ENCODE measurements around the gene RFC1. TPM values are rescaled to one million over a fixed set of nuclear protein-coding genes. Genes with fewer than 3 reads are reported as not detected.
"Not testable (repeated sequence)": the region's sequence is repeated elsewhere in the genome, so short reads cannot be mapped to it uniquely, and the experiment has no call there.

Gene RFC1
- total and polyA plus RNA-seq, 2 of the 4 experiments (the other 2 are of a cell fraction): 18.4 to 49.3 TPM

- H3K9me3 ChIP-seq (ENCODE audit: control insufficient read depth, insufficient read depth, low read length); H3K27ac ChIP-seq (ENCODE audit: insufficient read depth, low read length); intact Hi-C loops (cut with micrococcal nuclease); dilution Hi-C loops (cut with HindIII; ENCODE audit: low sequenced_read_pairs, unreplicated experiment); ATAC-seq (ENCODE audit: low read depth); H4K5ac ChIP-seq (ENCODE audit: low read depth, low read length); BruUV-seq (replicated peaks); H4K91ac ChIP-seq (ENCODE audit: insufficient read depth, low read depth, low read length); H2BK15ac ChIP-seq (ENCODE audit: low read depth, low read length); POLR2A ChIA-PET (ENCODE audit: unreplicated experiment); H3K14ac ChIP-seq (replicated peaks; ENCODE audit: low read depth, low read length); H2BK20ac ChIP-seq (ENCODE audit: low read depth, low read length); H3K4ac ChIP-seq (ENCODE audit: low read depth, low read length); DNase-seq; H3K18ac ChIP-seq (ENCODE audit: low read depth, low read length); CTCF ChIA-PET; H3K4me2 ChIP-seq (ENCODE audit: low read depth, low read length); H3K23ac ChIP-seq (ENCODE audit: low read depth, low read length); H2AFZ ChIP-seq (replicated peaks; ENCODE audit: low read length, poor library complexity); H3K4me3 ChIP-seq (ENCODE audit: insufficient read depth, low read depth, low read length); H2BK120ac ChIP-seq (ENCODE audit: low read depth, low read length); H3K9me1 ChIP-seq (ENCODE audit: insufficient read depth, low read length); H3K36me3 ChIP-seq (ENCODE audit: control insufficient read depth, insufficient read depth, low read length); H3K56ac ChIP-seq (ENCODE audit: extremely low read depth, insufficient read depth, low read length); in situ Hi-C loops (cut with MboI; ENCODE audit: low sequenced_read_pairs); H3K9ac ChIP-seq (ENCODE audit: low read depth, low read length); H3K27me3 ChIP-seq (ENCODE audit: control insufficient read depth, insufficient read depth, low read length); H2AK9ac ChIP-seq (replicated peaks; ENCODE audit: low read depth, low read length, poor library complexity); H3K4me1 ChIP-seq (ENCODE audit: control insufficient read depth, insufficient read depth, low read length); H4K8ac ChIP-seq (ENCODE audit: low read depth in 2 of 2, low read length in 2 of 2); H2AK5ac ChIP-seq (ENCODE audit: low read depth, low read length); H2BK5ac ChIP-seq (ENCODE audit: low read depth, low read length, poor library complexity, severe bottlenecking): not testable (repeated sequence)
- Histone ChIP-seq H3K79me1 (ENCODE audit: low read depth in 1 of 2, low read length in 2 of 2) (peaks cover 25 to 50% of the 10 kb centered on the region in 2 experiments), H4K20me1 (ENCODE audit: insufficient read depth, low read length) (peaks cover 41% of the 10 kb centered on the region)
- no CpG with 5 or more reads among the region's 4 CpGs for WGBS, 2 experiments (ENCODE audit: extremely low coverage in 2 of 2, insufficient read length in 1 of 2)
Measured at GRCh38 chr4:39360611-39361010, 5.6 kb downstream of the RFC1 start.

All from IMR-90 (cell line).